ENCODE data around the gene TOM1L2. TPM values are rescaled to one million over a fixed set of nuclear protein-coding genes. Genes with fewer than 3 reads are reported as not detected.

The TOM1L2 gene
- total and polyA plus RNA-seq, 2 of the 4 experiments (the other 2 are of a cell fraction): 34.4 to 51.7 TPM

- Histone ChIP-seq H3K27me3 (ENCODE audit: control insufficient read depth, insufficient read depth, low read length) (no peaks in the 10 kb centered on the region), H4K20me1 (ENCODE audit: insufficient read depth, low read length) (peaks cover 73% of the 10 kb centered on the region), H3K79me1 (ENCODE audit: low read depth in 1 of 2, low read length in 2 of 2) (peaks cover 23 to 89% of the 10 kb centered on the region in 2 experiments), H3K4me2 (ENCODE audit: low read depth, low read length) (no peak overlapping the region), H2BK20ac (ENCODE audit: low read depth, low read length) (no peak overlapping the region), H3K56ac (ENCODE audit: extremely low read depth, insufficient read depth, low read length) (no peak overlapping the region), H3K4me3 (ENCODE audit: insufficient read depth, low read depth, low read length) (no peak overlapping the region), H4K5ac (ENCODE audit: low read depth, low read length) (no peak overlapping the region), H2BK120ac (ENCODE audit: low read depth, low read length) (no peak overlapping the region), H3K9me3 (ENCODE audit: control insufficient read depth, insufficient read depth, low read length) (no peaks in the 10 kb centered on the region), H2BK15ac (ENCODE audit: low read depth, low read length) (no peak overlapping the region), H2AK9ac (replicated peaks; ENCODE audit: low read depth, low read length, poor library complexity) (no peak overlapping the region), H2AK5ac (ENCODE audit: low read depth, low read length) (no peak overlapping the region), H4K8ac (ENCODE audit: low read depth in 2 of 2, low read length in 2 of 2) (no peak overlapping the region), H3K23ac (ENCODE audit: low read depth, low read length) (no peak overlapping the region), H3K14ac (replicated peaks; ENCODE audit: low read depth, low read length) (no peak overlapping the region), H3K27ac (ENCODE audit: insufficient read depth, low read length) (no peak overlapping the region), H2AFZ (replicated peaks; ENCODE audit: low read length, poor library complexity) (no peak overlapping the region), H3K4me1 (ENCODE audit: control insufficient read depth, insufficient read depth, low read length) (peaks cover 10% of the 10 kb centered on the region; the same call in 1 of the 2 replicates), H3K36me3 (ENCODE audit: control insufficient read depth, insufficient read depth, low read length) (peaks cover 63% of the 10 kb centered on the region), H3K18ac (ENCODE audit: low read depth, low read length) (no peak overlapping the region), H3K9ac (ENCODE audit: low read depth, low read length) (no peak overlapping the region), H3K9me1 (ENCODE audit: insufficient read depth, low read length) (peaks cover 6% of the 10 kb centered on the region; the same call in 1 of the 2 replicates), H3K4ac (ENCODE audit: low read depth, low read length) (no peak overlapping the region), H4K91ac (ENCODE audit: insufficient read depth, low read depth, low read length) (no peak overlapping the region), H2BK5ac (ENCODE audit: low read depth, low read length, poor library complexity, severe bottlenecking) (no peak overlapping the region)
- WGBS, 2 experiments (ENCODE audit: extremely low coverage in 2 of 2, insufficient read length in 1 of 2): 96% methylated on average over 10 of the region's 13 CpGs; no CpG with 5 or more reads in 1 of the 2 experiments
- TF ChIP-seq CTCF (conservative IDR thresholded peaks at IDR 0.05; ENCODE audit: low read depth, low read length): no peak
- no peak for TF ChIP-seq CEBPB (IDR thresholded peaks at IDR 0.05; ENCODE audit: low read depth, low read length)
- TF ChIP-seq MXI1 (IDR thresholded peaks at IDR 0.05; ENCODE audit: borderline replicate concordance, low read depth, low read length): no peak
- TF ChIP-seq RAD21 (IDR thresholded peaks at IDR 0.05; ENCODE audit: low read length): no peak
- TF ChIP-seq NFE2L2 (IDR thresholded peaks at IDR 0.05; ENCODE audit: low read depth, low read length): no peak
- TF ChIP-seq RCOR1 (IDR thresholded peaks at IDR 0.05; ENCODE audit: insufficient replicate concordance, low read length): no peak
- TF ChIP-seq ELK1 (IDR thresholded peaks at IDR 0.05; ENCODE audit: borderline replicate concordance, low read depth, low read length): no peak
- no peak for TF ChIP-seq CHD1 (IDR thresholded peaks at IDR 0.05; ENCODE audit: low read depth, low read length)
- TF ChIP-seq SMC3 (IDR thresholded peaks at IDR 0.05; ENCODE audit: low read depth, low read length): no peak
- no peak for TF ChIP-seq MAZ (IDR thresholded peaks at IDR 0.05; ENCODE audit: borderline replicate concordance, low read depth, low read length)
- no peak for TF ChIP-seq FOS (IDR thresholded peaks at IDR 0.05; ENCODE audit: low read depth, low read length)
- TF ChIP-seq MAFK (IDR thresholded peaks at IDR 0.05; ENCODE audit: low read depth, low read length): no peak
- TF ChIP-seq POLR2A (IDR thresholded peaks at IDR 0.05; ENCODE audit: low read depth, low read length): no peak
- no TSS peak for BruUV-seq (replicated peaks)
- DNase-seq (no peak), ATAC-seq (ENCODE audit: low read depth) (no peak)
- in situ Hi-C loops (cut with MboI; ENCODE audit: low sequenced_read_pairs) (no loop called here), intact Hi-C loops (cut with micrococcal nuclease) (no loop called here), dilution Hi-C loops (cut with HindIII; ENCODE audit: low sequenced_read_pairs, unreplicated experiment) (no loop called here)
- POLR2A ChIA-PET (ENCODE audit: unreplicated experiment): no interaction called here
- CTCF ChIA-PET: no interaction called here
These were observed 175.5 kb downstream of the TOM1L2 start for GRCh38 chr17:17796787-17797061.

Data from IMR-90 (cell line).